ENCODE results near the gene MICAL1.

MICAL1 gene

DNA sequence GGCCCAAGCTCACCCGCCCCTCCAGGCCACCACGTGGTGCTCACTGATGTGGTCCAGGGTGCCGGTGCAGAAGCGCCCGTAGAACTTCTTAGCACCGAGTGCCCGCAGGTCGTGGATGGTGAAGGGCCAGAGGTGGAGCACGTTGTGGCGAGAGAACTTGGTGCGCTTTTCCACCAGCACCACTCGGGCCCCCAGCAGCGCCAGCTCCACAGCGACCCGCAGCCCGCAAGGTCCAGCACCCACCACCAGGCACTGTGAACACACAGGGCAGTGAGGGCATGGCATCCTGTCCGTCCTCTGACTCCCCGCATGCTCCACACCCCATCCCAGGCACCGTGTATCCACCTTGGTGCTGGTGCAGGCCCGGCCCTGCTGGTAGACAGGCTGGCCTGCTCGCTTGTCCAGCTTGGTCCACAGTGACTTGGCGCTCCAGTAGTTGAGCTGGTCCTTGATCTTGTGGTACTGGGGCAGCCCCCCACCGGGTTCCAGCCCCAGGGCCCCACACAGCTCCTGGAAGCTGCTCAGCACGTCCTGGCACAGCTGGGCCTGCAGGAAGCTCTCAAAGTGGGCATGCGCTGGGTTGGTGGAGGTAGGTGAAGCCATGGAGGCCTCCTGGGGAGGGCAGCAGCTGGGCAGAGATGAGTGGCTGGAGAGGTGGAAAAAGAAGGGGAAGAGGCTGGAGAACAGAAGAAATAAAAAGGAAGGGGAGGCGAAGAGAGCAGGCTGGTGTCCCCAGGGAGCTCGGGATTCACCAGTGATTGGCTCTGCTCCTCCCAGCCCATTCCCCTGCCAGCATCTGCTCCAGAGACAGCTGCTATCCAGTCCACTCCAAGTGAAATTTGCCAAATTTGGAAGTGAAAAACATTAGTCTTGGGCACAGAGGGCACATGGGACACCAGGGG, 1.7 kb downstream of the MICAL1 start:
- no peak overlapping the region for H3K4me2 ChIP-seq (ENCODE audit: low read length)
- H3K79me1 ChIP-seq (ENCODE audit: low read length), result peaks cover 9% of the 10 kb centered on the region
- no peak overlapping the region for H3K14ac ChIP-seq (ENCODE audit: low read length)
- H2BK120ac ChIP-seq (ENCODE audit: insufficient read depth, low read length, poor library complexity), result no peak overlapping the region
- H3K27ac ChIP-seq (ENCODE audit: low read depth, low read length), result no peak overlapping the region
- no peak overlapping the region for H3K18ac ChIP-seq (ENCODE audit: low read length)
- no peak for DNase-seq
- no peak overlapping the region for H2BK5ac ChIP-seq (ENCODE audit: low read depth, low read length, poor library complexity)
- no peak overlapping the region for H4K91ac ChIP-seq (ENCODE audit: low read depth, low read length)
- peaks cover 7% of the 10 kb centered on the region for H3K79me2 ChIP-seq (ENCODE audit: control insufficient read depth, insufficient read depth, low read length, poor library complexity)
- no peak overlapping the region for H3K4ac ChIP-seq (ENCODE audit: low read depth, low read length)
- H4K8ac ChIP-seq (ENCODE audit: low read depth, low read length), result no peak overlapping the region
- H3K9ac ChIP-seq (ENCODE audit: low read length), result no peak overlapping the region
- H3K23ac ChIP-seq (ENCODE audit: low read length), result no peak overlapping the region
- H2AK5ac ChIP-seq (ENCODE audit: low read length), result no peak overlapping the region
- H3K9me3 ChIP-seq (ENCODE audit: insufficient read depth, low read depth, low read length), result peaks cover 1% of the 10 kb centered on the region
- no peak overlapping the region for H3K4me3 ChIP-seq (ENCODE audit: low read depth, low read length)
- H3K36me3 ChIP-seq (ENCODE audit: control insufficient read depth in 1 of 2, insufficient read depth in 2 of 2, low read length in 2 of 2), result peaks cover 31 to 35% of the 10 kb centered on the region in 2 experiments
- no peak overlapping the region for H2AFZ ChIP-seq (ENCODE audit: insufficient read depth, low read length, poor library complexity)
- no peaks in the 10 kb centered on the region for H3K27me3 ChIP-seq (ENCODE audit: insufficient read depth, low read length)
- no CpG with 5 or more reads among the region's 27 CpGs for WGBS (ENCODE audit: extremely low coverage, insufficient coverage, insufficient read length)
- no peak overlapping the region for H4K12ac ChIP-seq (ENCODE audit: low read depth, low read length)
- no peak overlapping the region for H2BK12ac ChIP-seq (ENCODE audit: low read length)
- H3K4me1 ChIP-seq (ENCODE audit: control insufficient read depth in 1 of 2, insufficient read depth in 2 of 2, low read length in 2 of 2), result peaks cover 5 to 9% of the 10 kb centered on the region in 2 experiments

DNA sequence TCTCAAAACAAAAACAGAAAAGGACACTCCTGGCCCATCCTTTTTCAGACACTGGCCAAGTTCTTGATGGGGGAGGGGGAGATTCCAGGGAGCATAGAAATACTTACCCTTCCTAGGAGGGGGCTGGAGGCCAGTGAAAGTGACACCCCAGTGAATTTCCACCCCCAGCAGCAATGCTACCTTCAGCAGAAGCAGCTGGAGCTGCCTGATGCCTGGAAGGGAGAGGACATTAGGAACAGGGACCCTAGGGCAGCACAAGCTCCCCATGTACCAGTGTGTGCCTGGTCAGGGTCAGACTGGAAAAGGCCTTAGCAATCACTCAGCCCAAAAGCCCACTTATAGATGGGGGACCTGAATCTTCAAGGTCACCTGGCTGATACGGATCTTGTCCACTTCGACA, 2.4 kb downstream of the MICAL1 start:
- no peak overlapping the region for H3K4ac ChIP-seq (ENCODE audit: low read depth, low read length)
- peaks cover 5 to 9% of the 10 kb centered on the region in 2 experiments for H3K4me1 ChIP-seq (ENCODE audit: control insufficient read depth in 1 of 2, insufficient read depth in 2 of 2, low read length in 2 of 2)
- H3K79me1 ChIP-seq (ENCODE audit: low read length), result peaks cover 9% of the 10 kb centered on the region
- no peak overlapping the region for H3K18ac ChIP-seq (ENCODE audit: low read length)
- WGBS (ENCODE audit: extremely low coverage, insufficient coverage, insufficient read length), result no CpG with 5 or more reads among the region's 2 CpGs
- no peak overlapping the region for H2AFZ ChIP-seq (ENCODE audit: insufficient read depth, low read length, poor library complexity)
- peaks cover 1% of the 10 kb centered on the region for H3K9me3 ChIP-seq (ENCODE audit: insufficient read depth, low read depth, low read length)
- no peak overlapping the region for H2BK120ac ChIP-seq (ENCODE audit: insufficient read depth, low read length, poor library complexity)
- H3K4me2 ChIP-seq (ENCODE audit: low read length), result no peak overlapping the region
- H2BK12ac ChIP-seq (ENCODE audit: low read length), result no peak overlapping the region
- no peak overlapping the region for H3K9ac ChIP-seq (ENCODE audit: low read length)
- no peak overlapping the region for H4K12ac ChIP-seq (ENCODE audit: low read depth, low read length)
- H3K36me3 ChIP-seq (ENCODE audit: control insufficient read depth in 1 of 2, insufficient read depth in 2 of 2, low read length in 2 of 2), result peaks cover 32 to 39% of the 10 kb centered on the region in 2 experiments
- no peaks in the 10 kb centered on the region for H3K27me3 ChIP-seq (ENCODE audit: insufficient read depth, low read length)
- H4K8ac ChIP-seq (ENCODE audit: low read depth, low read length), result no peak overlapping the region
- no peak overlapping the region for H3K14ac ChIP-seq (ENCODE audit: low read length)
- H2BK5ac ChIP-seq (ENCODE audit: low read depth, low read length, poor library complexity), result no peak overlapping the region
- peaks cover 7% of the 10 kb centered on the region for H3K79me2 ChIP-seq (ENCODE audit: control insufficient read depth, insufficient read depth, low read length, poor library complexity)
- H3K4me3 ChIP-seq (ENCODE audit: low read depth, low read length), result no peak overlapping the region
- no peak overlapping the region for H3K27ac ChIP-seq (ENCODE audit: low read depth, low read length)
- no peak overlapping the region for H2AK5ac ChIP-seq (ENCODE audit: low read length)
- H4K91ac ChIP-seq (ENCODE audit: low read depth, low read length), result no peak overlapping the region
- H3K23ac ChIP-seq (ENCODE audit: low read length), result no peak overlapping the region
- no peak for DNase-seq

DNA sequence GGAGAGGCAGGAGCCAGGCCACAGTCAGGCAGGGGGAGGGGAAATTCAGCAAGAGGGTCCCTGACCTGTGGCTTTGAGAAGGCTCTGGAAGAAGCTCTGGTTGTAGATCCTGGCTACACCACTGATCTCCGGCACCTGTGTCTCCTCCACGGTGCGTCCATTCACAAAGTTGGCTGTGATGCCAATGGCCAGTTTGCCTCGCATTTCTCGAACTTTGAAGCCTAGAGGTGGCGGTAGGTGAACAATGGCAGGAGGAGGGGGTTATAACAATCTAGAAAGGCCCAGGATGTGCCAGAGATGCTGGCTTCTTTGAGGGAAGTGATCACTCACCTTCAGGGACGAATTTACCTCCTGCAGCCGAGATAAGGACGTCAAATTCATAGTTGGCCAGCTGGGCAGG, 3.4 kb downstream of the MICAL1 start:
- no peak for DNase-seq
- no peak overlapping the region for H3K14ac ChIP-seq (ENCODE audit: low read length)
- WGBS (ENCODE audit: extremely low coverage, insufficient coverage, insufficient read length), result no CpG with 5 or more reads among the region's 9 CpGs

DNA sequence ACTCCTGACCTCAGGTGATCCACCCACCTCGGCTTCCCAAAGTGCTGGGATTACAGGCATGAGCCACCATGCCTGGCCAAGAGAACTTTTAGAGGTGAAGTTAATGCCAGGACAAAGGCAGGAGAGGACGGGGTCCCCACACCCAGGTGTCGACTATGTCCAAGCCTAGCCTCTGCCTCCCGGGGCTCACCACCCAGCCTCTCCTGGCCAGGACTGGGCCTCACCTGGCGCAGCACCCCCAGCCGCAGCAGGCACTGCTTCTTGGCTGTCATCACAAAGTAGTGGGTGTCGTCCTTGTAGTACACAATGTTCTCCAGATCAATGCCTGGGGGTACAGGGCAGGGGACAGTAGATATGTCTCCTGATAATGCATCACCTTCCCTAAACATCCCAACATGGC, 4.2 kb downstream of the MICAL1 start:
- no peak overlapping the region for H3K4me2 ChIP-seq (ENCODE audit: low read length)
- no peak overlapping the region for H4K91ac ChIP-seq (ENCODE audit: low read depth, low read length)
- no peak overlapping the region for H3K4me3 ChIP-seq (ENCODE audit: low read depth, low read length)
- no CpG with 5 or more reads among the region's 7 CpGs for WGBS (ENCODE audit: extremely low coverage, insufficient coverage, insufficient read length)
- H2BK12ac ChIP-seq (ENCODE audit: low read length), result no peak overlapping the region
- no peak overlapping the region for H2AK5ac ChIP-seq (ENCODE audit: low read length)
- H4K12ac ChIP-seq (ENCODE audit: low read depth, low read length), result no peak overlapping the region
- peaks cover 3 to 8% of the 10 kb centered on the region in 2 experiments for H3K4me1 ChIP-seq (ENCODE audit: control insufficient read depth in 1 of 2, insufficient read depth in 2 of 2, low read length in 2 of 2)
- no peak overlapping the region for H3K14ac ChIP-seq (ENCODE audit: low read length)
- no peak overlapping the region for H2BK5ac ChIP-seq (ENCODE audit: low read depth, low read length, poor library complexity)
- H3K27ac ChIP-seq (ENCODE audit: low read depth, low read length), result no peak overlapping the region
- H3K79me2 ChIP-seq (ENCODE audit: control insufficient read depth, insufficient read depth, low read length, poor library complexity), result peaks cover 7% of the 10 kb centered on the region
- no peak overlapping the region for H3K18ac ChIP-seq (ENCODE audit: low read length)
- no peak overlapping the region for H2AFZ ChIP-seq (ENCODE audit: insufficient read depth, low read length, poor library complexity)
- no peak overlapping the region for H4K8ac ChIP-seq (ENCODE audit: low read depth, low read length)
- no peak overlapping the region for H3K23ac ChIP-seq (ENCODE audit: low read length)
- H3K79me1 ChIP-seq (ENCODE audit: low read length), result peaks cover 9% of the 10 kb centered on the region
- no peak overlapping the region for H3K4ac ChIP-seq (ENCODE audit: low read depth, low read length)
- H3K27me3 ChIP-seq (ENCODE audit: insufficient read depth, low read length), result no peaks in the 10 kb centered on the region
- H2BK120ac ChIP-seq (ENCODE audit: insufficient read depth, low read length, poor library complexity), result no peak overlapping the region
- peaks cover 40 to 50% of the 10 kb centered on the region in 2 experiments for H3K36me3 ChIP-seq (ENCODE audit: control insufficient read depth in 1 of 2, insufficient read depth in 2 of 2, low read length in 2 of 2)
- peaks cover 1% of the 10 kb centered on the region for H3K9me3 ChIP-seq (ENCODE audit: insufficient read depth, low read depth, low read length)
- DNase-seq, result no peak
- no peak overlapping the region for H3K9ac ChIP-seq (ENCODE audit: low read length)

More for the DNA sequence above, 3.4 kb downstream of the MICAL1 start:
- no peak overlapping the region for H3K18ac ChIP-seq (ENCODE audit: low read length)
- no peak overlapping the region for H3K27ac ChIP-seq (ENCODE audit: low read depth, low read length)
- H2AFZ ChIP-seq (ENCODE audit: insufficient read depth, low read length, poor library complexity), result no peak overlapping the region
- H3K27me3 ChIP-seq (ENCODE audit: insufficient read depth, low read length), result no peaks in the 10 kb centered on the region
- no peak overlapping the region for H3K4me2 ChIP-seq (ENCODE audit: low read length)
- peaks cover 33 to 42% of the 10 kb centered on the region in 2 experiments for H3K36me3 ChIP-seq (ENCODE audit: control insufficient read depth in 1 of 2, insufficient read depth in 2 of 2, low read length in 2 of 2)
- H2BK5ac ChIP-seq (ENCODE audit: low read depth, low read length, poor library complexity), result no peak overlapping the region
- H3K9ac ChIP-seq (ENCODE audit: low read length), result no peak overlapping the region
- H3K4me3 ChIP-seq (ENCODE audit: low read depth, low read length), result no peak overlapping the region
- H3K79me1 ChIP-seq (ENCODE audit: low read length), result peaks cover 9% of the 10 kb centered on the region
- peaks cover 1% of the 10 kb centered on the region for H3K9me3 ChIP-seq (ENCODE audit: insufficient read depth, low read depth, low read length)
- H4K8ac ChIP-seq (ENCODE audit: low read depth, low read length), result no peak overlapping the region
- no peak overlapping the region for H2AK5ac ChIP-seq (ENCODE audit: low read length)
- no peak overlapping the region for H4K12ac ChIP-seq (ENCODE audit: low read depth, low read length)
- H4K91ac ChIP-seq (ENCODE audit: low read depth, low read length), result no peak overlapping the region
- no peak overlapping the region for H3K23ac ChIP-seq (ENCODE audit: low read length)
- H2BK120ac ChIP-seq (ENCODE audit: insufficient read depth, low read length, poor library complexity), result no peak overlapping the region
- peaks cover 5 to 9% of the 10 kb centered on the region in 2 experiments for H3K4me1 ChIP-seq (ENCODE audit: control insufficient read depth in 1 of 2, insufficient read depth in 2 of 2, low read length in 2 of 2)
- H3K4ac ChIP-seq (ENCODE audit: low read depth, low read length), result no peak overlapping the region
- no peak overlapping the region for H2BK12ac ChIP-seq (ENCODE audit: low read length)
- peaks cover 7% of the 10 kb centered on the region for H3K79me2 ChIP-seq (ENCODE audit: control insufficient read depth, insufficient read depth, low read length, poor library complexity)

All from trophoblast cell (in vitro differentiated cells and primary cell).